ENCODE measurements around the gene NUDCD3. TPM values are rescaled to one million over a fixed set of nuclear protein-coding genes. Genes with fewer than 3 reads are reported as not detected.

NUDCD3 gene
- total RNA-seq: 100 to 1,000 TPM in 1 of 2 experiments, 10 to 100 TPM in 1; 99.1 to 113 TPM

- DNase-seq: peak; percentile 85
- peaks cover 3% of the 10 kb centered on the region for H3K27me3 Mint-ChIP-seq
- peak within 1 kb of the TSS; percentile 98 for H3K27ac Mint-ChIP-seq
- H3K4me3 Mint-ChIP-seq: peak within 1 kb of the TSS; percentile 90
- no peaks in the 10 kb centered on the region for H3K9me3 Mint-ChIP-seq
- H3K4me1 Mint-ChIP-seq: peaks cover 37% of the 10 kb centered on the region
- ATAC-seq (ENCODE audit: low read depth): peak; percentile 76
- H3K36me3 Mint-ChIP-seq: peaks cover 17% of the 10 kb centered on the region
- POLR2A ChIA-PET: interaction anchor here (0.6 to 1.7 kb wide), 12 partner anchors 10 to 621 kb away, joined by 3 to 9 read pairs (median 6); partner anchors contain the start of genes DDX56, OGDH, TBRG4 and TMED4
These were observed at the start of gene NUDCD3 for GRCh38 chr7:44490351-44491200. TSS of gene NUDCD3 (minus strand) at chr7:44490658. CDS start at chr7:44490600, 58 bp downstream.

GRCh38 chr7:44539669-44540506 lies 49.4 kb upstream of the NUDCD3 start:
- H3K4me3 Mint-ChIP-seq: no peak overlapping the region
- ATAC-seq (ENCODE audit: low read depth) (no peak), DNase-seq (no peak)
- H3K9me3 Mint-ChIP-seq: no peaks in the 10 kb centered on the region
- H3K36me3 Mint-ChIP-seq: no peaks in the 10 kb centered on the region
- peaks cover 2% of the 10 kb centered on the region for H3K27me3 Mint-ChIP-seq
- no peak overlapping the region for H3K27ac Mint-ChIP-seq
- POLR2A ChIA-PET: no interaction called here
- no peaks in the 10 kb centered on the region for H3K4me1 Mint-ChIP-seq

GRCh38 chr7:44538798-44539668 lies 48.6 kb upstream of the NUDCD3 start:
- peaks cover 2% of the 10 kb centered on the region for H3K27me3 Mint-ChIP-seq
- no peaks in the 10 kb centered on the region for H3K9me3 Mint-ChIP-seq
- no peak overlapping the region for H3K4me3 Mint-ChIP-seq
- DNase-seq (no peak), ATAC-seq (ENCODE audit: low read depth) (no peak)
- POLR2A ChIA-PET: no interaction called here
- H3K4me1 Mint-ChIP-seq: no peaks in the 10 kb centered on the region
- H3K27ac Mint-ChIP-seq: no peak overlapping the region
- H3K36me3 Mint-ChIP-seq: no peaks in the 10 kb centered on the region

GRCh38 chr7:44538093-44538797 lies 47.8 kb upstream of the NUDCD3 start:
- no peak overlapping the region for H3K27ac Mint-ChIP-seq
- no peaks in the 10 kb centered on the region for H3K9me3 Mint-ChIP-seq
- POLR2A ChIA-PET: interaction anchor here (0.6 kb wide), 1 partner anchor 18 kb away, joined by 3 read pairs; no protein-coding TSS in a partner anchor
- no peak overlapping the region for H3K4me3 Mint-ChIP-seq
- no peaks in the 10 kb centered on the region for H3K4me1 Mint-ChIP-seq
- ATAC-seq (ENCODE audit: low read depth) (no peak), DNase-seq (no peak)
- H3K27me3 Mint-ChIP-seq: peaks cover 2% of the 10 kb centered on the region
- no peaks in the 10 kb centered on the region for H3K36me3 Mint-ChIP-seq

GRCh38 chr7:44537442-44537841 lies 47.0 kb upstream of the NUDCD3 start:
- H3K9me3 Mint-ChIP-seq: no peaks in the 10 kb centered on the region
- POLR2A ChIA-PET: no interaction called here
- H3K27ac Mint-ChIP-seq: no peak overlapping the region
- peaks cover 2% of the 10 kb centered on the region for H3K27me3 Mint-ChIP-seq
- DNase-seq: no peak
- no peaks in the 10 kb centered on the region for H3K4me1 Mint-ChIP-seq
- H3K36me3 Mint-ChIP-seq: no peaks in the 10 kb centered on the region
- H3K4me3 Mint-ChIP-seq: no peak overlapping the region
- ATAC-seq (ENCODE audit: low read depth): no peak

- peaks cover 2% of the 10 kb centered on the region for H3K27me3 Mint-ChIP-seq
- no peaks in the 10 kb centered on the region for H3K4me1 Mint-ChIP-seq
- DNase-seq: no peak
- no peaks in the 10 kb centered on the region for H3K36me3 Mint-ChIP-seq
- no peak overlapping the region for H3K4me3 Mint-ChIP-seq
- H3K9me3 Mint-ChIP-seq: no peaks in the 10 kb centered on the region
- no peak for ATAC-seq (ENCODE audit: low read depth)
- no peak overlapping the region for H3K27ac Mint-ChIP-seq
- POLR2A ChIA-PET: no interaction called here
These were observed 45.6 kb upstream of the NUDCD3 start for GRCh38 chr7:44536090-44536489.

GRCh38 chr7:44535348-44536064 lies 45.0 kb upstream of the NUDCD3 start:
- Mint-ChIP-seq H3K27me3 (peaks cover 2% of the 10 kb centered on the region), H3K27ac (no peak overlapping the region), H3K4me3 (no peak overlapping the region), H3K9me3 (no peaks in the 10 kb centered on the region), H3K4me1 (no peaks in the 10 kb centered on the region), H3K36me3 (no peaks in the 10 kb centered on the region)
- DNase-seq: no peak
- ATAC-seq (ENCODE audit: low read depth): no peak
- POLR2A ChIA-PET: no interaction called here

- no peaks in the 10 kb centered on the region for H3K27me3 Mint-ChIP-seq
- ATAC-seq (ENCODE audit: low read depth) (peak; percentile 81), DNase-seq (peak; percentile 55)
- H3K36me3 Mint-ChIP-seq: no peaks in the 10 kb centered on the region
- H3K4me3 Mint-ChIP-seq: no peak overlapping the region
- no peak overlapping the region for H3K27ac Mint-ChIP-seq
- H3K9me3 Mint-ChIP-seq: no peaks in the 10 kb centered on the region
- no peaks in the 10 kb centered on the region for H3K4me1 Mint-ChIP-seq
- POLR2A ChIA-PET: interaction anchor here (0.6 kb wide), 1 partner anchor 134 kb away, joined by 4 read pairs; no protein-coding TSS in a partner anchor
These were observed 44.0 kb upstream of the NUDCD3 start for GRCh38 chr7:44534501-44534900.

GRCh38 chr7:44534087-44534486 lies 43.6 kb upstream of the NUDCD3 start:
- Mint-ChIP-seq H3K27ac (no peak overlapping the region), H3K4me1 (no peaks in the 10 kb centered on the region), H3K36me3 (no peaks in the 10 kb centered on the region), H3K4me3 (no peak overlapping the region), H3K27me3 (no peaks in the 10 kb centered on the region), H3K9me3 (no peaks in the 10 kb centered on the region)
- no peak for ATAC-seq (ENCODE audit: low read depth)
- DNase-seq: no peak
- POLR2A ChIA-PET: interaction anchor here (0.6 kb wide), 1 partner anchor 135 kb away, joined by 4 read pairs; no protein-coding TSS in a partner anchor

- Mint-ChIP-seq H3K27ac (no peak overlapping the region), H3K27me3 (peaks cover under 1% of the 10 kb centered on the region), H3K4me3 (no peak overlapping the region), H3K9me3 (no peaks in the 10 kb centered on the region), H3K36me3 (no peaks in the 10 kb centered on the region), H3K4me1 (no peaks in the 10 kb centered on the region)
- DNase-seq: no peak
- POLR2A ChIA-PET: no interaction called here
- ATAC-seq (ENCODE audit: low read depth): no peak
These were observed 43.0 kb upstream of the NUDCD3 start for GRCh38 chr7:44533301-44534055.

Measured in activated naive CD8-positive, alpha-beta T cell treated with anti-CD3 and anti-CD28 coated beads, Interleukin-2, amount 10 ng/mL, durations not matched to agents 7 days and 5 days (primary cell).